Hepatocyte (in vitro differentiated cells): ENCODE results near the gene ARSI. TPM values are rescaled to one million over a fixed set of nuclear protein-coding genes. Genes with fewer than 3 reads are reported as not detected.

Experiments
- DNase-seq: peaks from one replicate; pipeline ENCODE4 v3.0.0-alpha.2; 2016; ENCODE audit warnings: low spot score
- H2AFZ ChIP-seq: fragments of 200-600 bp; sonication (generic); 2 replicates; pipeline ENCODE4 v1.6.0; 2016; ENCODE audit warnings: antibody characterized with exemption, mild to moderate bottlenecking
- H3K27ac ChIP-seq: fragments of 200-600 bp; sonication (generic); 2 replicates; pipeline ENCODE4 v1.5.1; 2016; ENCODE audit warnings: mild to moderate bottlenecking
- H3K27me3 ChIP-seq: fragments of 200-600 bp; sonication (generic); 2 replicates; pipeline ENCODE4 v1.6.1; 2016
- H3K36me3 ChIP-seq: fragments of 200-600 bp; sonication (generic); replicated peaks from 2 replicates; pipeline ENCODE4 v1.5.1; 2016; ENCODE audit warnings: low read depth; ENCODE audit not compliant: insufficient read depth
- H3K4me1 ChIP-seq: fragments of 200-600 bp; sonication (generic); 2 replicates; pipeline ENCODE4 v1.5.1; 2016; ENCODE audit warnings: mild to moderate bottlenecking, moderate library complexity; ENCODE audit not compliant: insufficient read depth
- H3K4me2 ChIP-seq: fragments of 200-600 bp; sonication (generic); 2 replicates; pipeline ENCODE4 v1.6.0; 2016
- H3K4me3 ChIP-seq: fragments of 200-600 bp; sonication (generic); 2 replicates; pipeline ENCODE4 v1.5.1; 2016; ENCODE audit warnings: mild to moderate bottlenecking
- H3K79me2 ChIP-seq: fragments of 200-600 bp; sonication (generic); 2 replicates; pipeline ENCODE4 v1.6.0; 2017; ENCODE audit warnings: mild to moderate bottlenecking
- H3K9me2 ChIP-seq: fragments of 200-600 bp; sonication (generic); replicated peaks from 2 replicates; pipeline ENCODE4 v1.6.0; 2017; ENCODE audit warnings: mild to moderate bottlenecking; ENCODE audit not compliant: insufficient read depth
- H3K9me3 ChIP-seq: fragments of 200-600 bp; sonication (generic); 2 replicates; pipeline ENCODE4 v1.5.1; 2016; ENCODE audit warnings: low read depth, mild to moderate bottlenecking
- H4K20me1 ChIP-seq: fragments of 200-600 bp; sonication (generic); 2 replicates; pipeline ENCODE4 v1.6.0; 2016; ENCODE audit warnings: mild to moderate bottlenecking; ENCODE audit not compliant: insufficient read depth, poor library complexity, severe bottlenecking
- EZH2 ChIP-seq: fragments of 200-600 bp; sonication (generic); IDR thresholded peaks from 2 replicates; pipeline ENCODE4 v1.6.1; 2016; ENCODE audit warnings: antibody characterized with exemption, mild to moderate bottlenecking, borderline replicate concordance
- EZH2phosphoT487 ChIP-seq: fragments of 200-600 bp; sonication (generic); IDR thresholded peaks from one replicate; pipeline ENCODE4 v1.6.1; 2018; ENCODE audit warnings: antibody characterized with exemption, mild to moderate bottlenecking, low read depth, moderate library complexity; ENCODE audit not compliant: unreplicated experiment, severe bottlenecking
- WGBS: methylation state at CpG from one replicate; pipeline ENCODE4 v1.1.6; 2016; ENCODE audit warnings: low lambda C conversion rate; ENCODE audit errors: missing lambda C conversion rate; 5-methylcytosine and 5-hydroxymethylcytosine counted together
- polyA plus RNA-seq: library from polyadenylated mRNA; unstranded; fragments of >200 nt; fragmentation: Nextera tagmentation; extraction: Ambion mirVana; gene quantifications from 2 replicates; pipeline ENCODE4 v1.2.1, GENCODE V29; 2016
- total RNA-seq: library from RNA; depleted of rRNA; stranded (reverse); fragments of >200 nt; gene quantifications from 2 replicates; pipeline ENCODE4 v1.2.3, GENCODE V29; 2014
- TF ChIP-seq, protein P1 (sequence below): fragments of 200-600 bp; sonication (generic); IDR thresholded peaks from 2 replicates; pipeline ENCODE4 v1.5.1; 2016; ENCODE audit warnings: antibody characterized with exemption, mild to moderate bottlenecking; ENCODE audit not compliant: poor library complexity

ARSI gene
- total and polyA plus RNA-seq, 2 experiments from 2014 or later, result 27.1 to 27.9 TPM

DNA sequence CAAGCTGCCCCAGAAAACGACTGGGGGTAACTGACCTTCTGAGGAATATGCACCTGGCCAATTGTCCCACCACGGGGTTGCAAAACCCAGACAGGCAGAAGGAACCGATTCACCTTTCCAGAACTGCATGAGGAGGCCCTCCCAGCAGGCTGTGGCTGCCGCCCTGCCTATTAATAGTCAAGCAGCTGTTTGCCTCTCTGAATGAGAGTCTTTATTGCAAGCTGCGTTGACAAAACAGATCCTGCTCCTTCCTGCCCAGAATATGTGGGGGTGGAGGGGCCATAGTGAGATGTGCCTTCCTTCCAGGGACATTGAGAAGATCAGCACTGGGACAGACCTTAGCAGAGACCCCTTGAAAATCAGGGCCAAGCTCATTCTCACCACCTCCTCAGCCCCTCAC lies 36.5 kb upstream of the ARSI start:
- no peaks in the 10 kb centered on the region for H3K9me3 ChIP-seq
- no peak overlapping the region for H2AFZ ChIP-seq
- no peaks in the 10 kb centered on the region for H3K27me3 ChIP-seq
- no peaks in the 10 kb centered on the region for H3K9me2 ChIP-seq
- H3K4me1 ChIP-seq, result peaks cover 8% of the 10 kb centered on the region
- no peak overlapping the region for H3K4me3 ChIP-seq
- no peaks in the 10 kb centered on the region for H3K36me3 ChIP-seq
- TF ChIP-seq, protein P1, sequence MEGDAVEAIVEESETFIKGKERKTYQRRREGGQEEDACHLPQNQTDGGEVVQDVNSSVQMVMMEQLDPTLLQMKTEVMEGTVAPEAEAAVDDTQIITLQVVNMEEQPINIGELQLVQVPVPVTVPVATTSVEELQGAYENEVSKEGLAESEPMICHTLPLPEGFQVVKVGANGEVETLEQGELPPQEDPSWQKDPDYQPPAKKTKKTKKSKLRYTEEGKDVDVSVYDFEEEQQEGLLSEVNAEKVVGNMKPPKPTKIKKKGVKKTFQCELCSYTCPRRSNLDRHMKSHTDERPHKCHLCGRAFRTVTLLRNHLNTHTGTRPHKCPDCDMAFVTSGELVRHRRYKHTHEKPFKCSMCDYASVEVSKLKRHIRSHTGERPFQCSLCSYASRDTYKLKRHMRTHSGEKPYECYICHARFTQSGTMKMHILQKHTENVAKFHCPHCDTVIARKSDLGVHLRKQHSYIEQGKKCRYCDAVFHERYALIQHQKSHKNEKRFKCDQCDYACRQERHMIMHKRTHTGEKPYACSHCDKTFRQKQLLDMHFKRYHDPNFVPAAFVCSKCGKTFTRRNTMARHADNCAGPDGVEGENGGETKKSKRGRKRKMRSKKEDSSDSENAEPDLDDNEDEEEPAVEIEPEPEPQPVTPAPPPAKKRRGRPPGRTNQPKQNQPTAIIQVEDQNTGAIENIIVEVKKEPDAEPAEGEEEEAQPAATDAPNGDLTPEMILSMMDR, result no peak
- TF ChIP-seq EZH2phosphoT487 (no peak), EZH2 (no peak)
- H3K27ac ChIP-seq, result no peak overlapping the region
- H3K4me2 ChIP-seq, result no peak overlapping the region
- no peak for DNase-seq
- no peaks in the 10 kb centered on the region for H4K20me1 ChIP-seq
- 64% methylated on average over 5 of the region's 5 CpGs for WGBS
- H3K79me2 ChIP-seq, result no peaks in the 10 kb centered on the region

DNA sequence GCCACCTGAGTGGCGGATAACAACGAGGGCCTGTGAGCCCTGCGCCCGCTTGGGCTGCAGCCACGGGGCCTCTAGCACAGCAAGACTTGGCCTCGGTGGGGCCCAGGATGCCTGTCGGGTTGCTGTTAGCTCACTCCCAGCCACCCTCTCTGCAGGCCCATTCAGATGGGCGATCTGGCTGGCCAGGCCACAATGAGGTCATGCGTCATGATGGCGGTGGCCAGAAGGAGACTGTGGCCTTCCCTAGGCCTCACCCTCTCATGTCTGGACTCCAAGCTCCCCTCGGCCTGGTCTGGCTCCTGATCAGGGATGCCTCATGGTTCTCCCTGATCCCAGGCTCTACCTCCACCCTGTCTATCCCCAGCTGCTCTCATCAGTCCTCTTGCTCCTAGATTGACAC lies 35.8 kb upstream of the ARSI start:
- no peak for DNase-seq
- no peaks in the 10 kb centered on the region for H3K9me2 ChIP-seq
- no peaks in the 10 kb centered on the region for H3K9me3 ChIP-seq
- H4K20me1 ChIP-seq, result no peaks in the 10 kb centered on the region
- peaks cover 8% of the 10 kb centered on the region for H3K4me1 ChIP-seq
- no peak overlapping the region for H3K27ac ChIP-seq
- TF ChIP-seq, protein P1, result no peak
- no peak for TF ChIP-seq EZH2
- TF ChIP-seq EZH2phosphoT487, result no peak
- no peak overlapping the region for H3K4me3 ChIP-seq
- no peaks in the 10 kb centered on the region for H3K79me2 ChIP-seq
- no peaks in the 10 kb centered on the region for H3K36me3 ChIP-seq
- no peaks in the 10 kb centered on the region for H3K27me3 ChIP-seq
- WGBS, result 89% methylated on average over 11 of the region's 11 CpGs
- no peak overlapping the region for H3K4me2 ChIP-seq
- H2AFZ ChIP-seq, result no peak overlapping the region

DNA sequence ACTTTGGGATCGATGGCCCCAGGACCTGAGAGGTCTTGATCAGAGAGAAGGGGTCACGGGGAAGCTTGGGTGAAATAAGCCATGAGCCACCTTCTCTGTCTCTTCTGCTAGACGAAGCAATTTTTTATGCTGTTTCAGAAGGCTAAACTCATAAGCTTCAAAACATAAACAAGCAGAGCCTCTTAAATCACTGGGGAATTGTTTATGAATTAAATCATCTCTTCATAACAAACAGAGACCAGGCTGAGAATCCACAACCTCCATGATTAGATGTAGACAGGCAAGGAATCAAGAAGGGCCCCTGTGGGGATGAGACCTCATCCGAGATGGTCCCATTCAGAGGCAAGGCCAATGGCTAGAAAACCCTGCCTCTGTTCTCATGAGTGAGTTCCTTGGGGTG lies 33.1 kb upstream of the ARSI start:
- no peak overlapping the region for H3K4me3 ChIP-seq
- no peak overlapping the region for H3K4me2 ChIP-seq
- H4K20me1 ChIP-seq, result no peaks in the 10 kb centered on the region
- no peaks in the 10 kb centered on the region for H3K36me3 ChIP-seq
- TF ChIP-seq, protein P1, result no peak
- TF ChIP-seq EZH2phosphoT487, result no peak
- no peak for TF ChIP-seq EZH2
- no peaks in the 10 kb centered on the region for H3K79me2 ChIP-seq
- H3K4me1 ChIP-seq, result peaks cover 8% of the 10 kb centered on the region
- no peak for DNase-seq
- no peaks in the 10 kb centered on the region for H3K9me3 ChIP-seq
- H3K27me3 ChIP-seq, result no peaks in the 10 kb centered on the region
- peak overlapping the region; percentile 13 for H3K27ac ChIP-seq
- no peak overlapping the region for H2AFZ ChIP-seq
- no peaks in the 10 kb centered on the region for H3K9me2 ChIP-seq
- 76% methylated on average over 4 of the region's 4 CpGs for WGBS

DNA sequence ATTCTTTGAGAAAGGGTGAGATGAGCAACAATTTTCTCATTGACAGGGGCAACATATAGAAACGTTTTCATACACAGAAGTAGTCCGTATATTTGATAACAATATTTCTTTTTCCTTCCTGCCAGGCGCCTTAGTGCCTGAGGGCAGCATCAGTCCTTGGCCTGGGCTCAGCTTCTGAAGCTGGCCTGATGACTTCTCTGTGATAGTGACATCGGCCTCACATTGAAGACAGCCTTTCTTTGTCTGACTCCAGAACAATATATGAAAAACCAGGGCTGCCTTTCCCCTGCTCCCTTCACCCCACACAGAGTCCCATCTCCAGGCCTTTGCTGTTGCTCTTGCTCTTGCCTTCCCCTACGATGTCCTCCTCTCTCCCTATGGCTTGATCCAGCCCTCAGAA lies 30.7 kb upstream of the ARSI start:
- no peak overlapping the region for H3K27ac ChIP-seq
- H3K9me3 ChIP-seq, result no peaks in the 10 kb centered on the region
- no peaks in the 10 kb centered on the region for H3K27me3 ChIP-seq
- no peaks in the 10 kb centered on the region for H3K9me2 ChIP-seq
- H3K4me3 ChIP-seq, result no peak overlapping the region
- H3K4me2 ChIP-seq, result no peak overlapping the region
- H3K79me2 ChIP-seq, result no peaks in the 10 kb centered on the region
- H3K4me1 ChIP-seq, result peaks cover 8% of the 10 kb centered on the region
- no peaks in the 10 kb centered on the region for H3K36me3 ChIP-seq
- WGBS, result 86% methylated on average over 5 of the region's 5 CpGs
- DNase-seq, result no peak
- no peaks in the 10 kb centered on the region for H4K20me1 ChIP-seq
- no peak overlapping the region for H2AFZ ChIP-seq
- TF ChIP-seq EZH2phosphoT487 (no peak), EZH2 (no peak)
- TF ChIP-seq, protein P1, result no peak
